Measurements from ENCODE around the gene HOXC6.

Gene HOXC6

DNA sequence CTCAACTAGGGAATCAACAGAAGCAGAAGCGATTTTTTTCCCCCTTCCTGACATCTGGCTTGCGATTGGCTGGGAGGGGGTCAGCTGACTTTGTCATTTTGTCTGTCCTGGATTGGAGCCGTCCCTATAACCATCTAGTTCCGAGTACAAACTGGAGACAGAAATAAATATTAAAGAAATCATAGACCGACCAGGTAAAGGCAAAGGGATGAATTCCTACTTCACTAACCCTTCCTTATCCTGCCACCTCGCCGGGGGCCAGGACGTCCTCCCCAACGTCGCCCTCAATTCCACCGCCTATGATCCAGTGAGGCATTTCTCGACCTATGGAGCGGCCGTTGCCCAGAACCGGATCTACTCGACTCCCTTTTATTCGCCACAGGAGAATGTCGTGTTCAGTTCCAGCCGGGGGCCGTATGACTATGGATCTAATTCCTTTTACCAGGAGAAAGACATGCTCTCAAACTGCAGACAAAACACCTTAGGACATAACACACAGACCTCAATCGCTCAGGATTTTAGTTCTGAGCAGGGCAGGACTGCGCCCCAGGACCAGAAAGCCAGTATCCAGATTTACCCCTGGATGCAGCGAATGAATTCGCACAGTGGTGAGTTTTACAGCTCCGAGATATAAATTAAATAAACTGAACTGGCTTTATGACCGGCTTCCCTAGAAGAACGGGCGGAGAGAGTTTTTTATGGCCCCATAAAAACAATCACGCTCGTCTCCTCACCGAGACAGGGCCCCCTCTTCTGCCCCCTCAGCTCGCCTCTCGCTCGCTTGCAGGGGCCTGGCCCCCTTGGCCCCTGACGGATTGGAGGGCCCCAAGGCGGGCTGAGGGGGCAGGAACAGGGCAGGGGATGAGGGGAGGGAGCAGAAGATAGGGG, at the start of gene HOXC6:
TSS of gene HOXC6 (plus strand) at position 127 of the 888 bp plus-strand sequence. CDS start at position 209, 82 bp downstream.
- no peak for DNase-seq

DNA sequence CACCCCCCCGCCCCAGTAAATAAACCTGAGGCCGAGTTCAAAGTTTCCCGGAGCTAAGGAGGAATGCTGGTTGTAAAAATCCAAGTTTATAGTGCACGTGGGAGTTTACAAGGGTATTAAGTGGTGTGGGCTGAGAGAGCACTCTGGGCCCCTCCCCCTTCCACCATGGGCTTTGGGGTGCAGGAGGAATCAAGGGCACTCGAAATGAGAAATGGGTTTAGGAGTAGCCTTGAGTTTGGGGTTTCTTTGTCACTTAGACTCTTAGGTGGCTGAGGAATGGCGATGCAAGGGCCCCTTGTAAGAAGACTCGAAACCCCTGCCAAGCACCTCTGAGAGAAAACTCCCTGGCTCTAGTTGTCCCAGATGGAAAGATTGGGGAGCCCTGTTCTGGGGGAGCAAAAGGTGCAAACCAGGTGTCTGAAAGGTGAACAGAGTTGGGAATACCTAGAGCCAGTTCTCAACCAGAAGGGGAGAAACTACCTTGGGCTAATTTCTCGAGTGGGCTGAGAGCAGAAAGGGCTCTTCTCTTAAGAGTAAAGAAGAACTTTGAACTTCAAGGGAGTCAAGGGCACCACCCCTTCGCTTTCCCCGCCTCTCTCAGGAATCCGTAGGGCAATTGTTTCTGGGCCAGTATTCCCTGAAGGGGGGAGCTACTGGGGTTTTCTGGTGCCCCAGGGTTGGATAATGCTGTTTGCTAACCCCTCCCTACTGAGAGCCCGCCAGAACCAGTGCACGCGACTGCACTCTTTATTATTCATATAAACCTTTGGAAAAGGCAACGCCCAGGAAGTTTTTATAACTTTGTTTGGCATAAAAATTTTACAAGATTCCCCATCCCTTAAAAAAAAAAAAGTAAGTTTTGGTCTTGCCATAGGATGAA, 49.5 kb upstream of the HOXC6 start:
- DNase-seq: no peak

- DNase-seq: no peak
Observed at GRCh38 chr12:53980104-53980801, 48.0 kb upstream of the HOXC6 start.

DNA sequence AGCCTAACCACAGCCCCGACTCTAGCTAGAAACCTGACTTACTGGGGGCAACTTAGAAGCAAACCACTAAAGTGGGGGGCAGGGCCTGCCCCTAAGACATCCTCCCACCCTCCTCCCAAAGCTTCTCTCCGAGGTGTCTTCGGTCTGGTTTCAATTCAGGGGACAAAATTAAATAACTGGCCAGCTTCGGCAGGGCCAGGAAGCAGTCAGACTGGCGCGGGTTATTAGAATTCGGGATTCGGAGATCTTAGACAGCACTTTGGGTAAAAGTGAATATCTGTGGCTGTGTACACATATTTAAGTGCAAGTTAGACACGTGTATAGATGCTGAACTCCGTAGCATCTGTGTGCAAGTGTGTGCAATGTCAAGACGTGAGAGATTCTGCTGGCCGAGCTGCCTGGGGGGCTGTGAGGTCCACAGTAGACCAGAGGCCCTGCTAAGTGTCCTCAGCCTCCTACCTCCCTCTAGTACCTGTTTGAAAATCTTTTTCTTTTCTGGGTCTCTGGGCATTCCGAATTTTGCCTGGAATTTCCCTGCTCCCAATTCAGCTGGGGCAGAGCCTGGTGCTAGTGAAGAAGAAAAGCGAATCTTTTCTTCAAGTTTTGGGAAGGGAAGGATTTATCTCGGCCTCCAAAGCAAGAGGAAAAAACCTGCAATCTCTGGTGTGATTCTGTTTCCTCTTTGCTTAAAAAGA, 47.3 kb upstream of the HOXC6 start:
- DNase-seq: no peak

DNA sequence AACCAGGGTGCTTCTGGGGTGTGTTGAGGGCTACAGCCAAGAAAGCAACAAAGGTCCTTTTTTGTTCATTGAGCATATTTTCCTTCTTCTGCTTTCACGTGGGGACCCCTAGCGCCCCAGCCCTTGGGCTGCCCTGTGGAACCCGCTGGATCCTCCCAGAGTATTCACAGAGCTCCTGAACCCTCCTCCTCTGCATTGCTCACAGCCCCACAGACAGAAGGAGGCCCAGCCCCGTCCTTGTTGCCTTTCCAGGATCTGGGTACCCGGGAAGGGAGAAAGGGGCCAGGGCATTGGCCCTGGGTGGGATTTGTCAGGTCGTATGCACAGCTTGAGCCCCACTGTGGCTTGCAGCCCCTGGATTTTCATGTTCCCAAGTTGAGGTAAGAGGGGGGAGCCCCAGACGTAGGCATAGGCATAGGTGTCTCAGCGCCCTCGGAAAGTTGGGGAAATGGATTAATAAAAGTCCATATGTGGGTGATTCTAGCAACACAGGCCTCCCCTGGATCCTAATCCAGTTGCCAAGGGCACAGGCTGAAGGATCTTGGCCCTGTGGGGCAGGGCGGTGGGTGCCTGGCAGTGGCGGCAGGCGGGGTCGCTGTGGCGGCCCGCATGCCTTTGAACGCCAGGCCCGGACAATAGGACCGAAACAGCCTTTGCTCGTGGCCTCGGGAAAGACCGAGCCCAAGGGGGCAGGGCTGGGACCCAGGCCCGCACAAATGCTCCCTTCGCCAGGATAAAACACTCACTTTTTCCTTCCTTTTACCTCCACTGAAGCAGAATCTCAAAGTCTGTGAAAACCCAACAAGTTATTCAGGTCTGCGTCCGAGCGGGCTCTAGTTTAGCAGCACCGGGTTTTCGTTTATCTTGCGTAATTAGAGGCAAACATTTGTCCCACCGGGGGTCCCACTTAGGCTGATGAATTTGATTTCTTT, 46.3 kb upstream of the HOXC6 start:
- DNase-seq: no peak

DNA sequence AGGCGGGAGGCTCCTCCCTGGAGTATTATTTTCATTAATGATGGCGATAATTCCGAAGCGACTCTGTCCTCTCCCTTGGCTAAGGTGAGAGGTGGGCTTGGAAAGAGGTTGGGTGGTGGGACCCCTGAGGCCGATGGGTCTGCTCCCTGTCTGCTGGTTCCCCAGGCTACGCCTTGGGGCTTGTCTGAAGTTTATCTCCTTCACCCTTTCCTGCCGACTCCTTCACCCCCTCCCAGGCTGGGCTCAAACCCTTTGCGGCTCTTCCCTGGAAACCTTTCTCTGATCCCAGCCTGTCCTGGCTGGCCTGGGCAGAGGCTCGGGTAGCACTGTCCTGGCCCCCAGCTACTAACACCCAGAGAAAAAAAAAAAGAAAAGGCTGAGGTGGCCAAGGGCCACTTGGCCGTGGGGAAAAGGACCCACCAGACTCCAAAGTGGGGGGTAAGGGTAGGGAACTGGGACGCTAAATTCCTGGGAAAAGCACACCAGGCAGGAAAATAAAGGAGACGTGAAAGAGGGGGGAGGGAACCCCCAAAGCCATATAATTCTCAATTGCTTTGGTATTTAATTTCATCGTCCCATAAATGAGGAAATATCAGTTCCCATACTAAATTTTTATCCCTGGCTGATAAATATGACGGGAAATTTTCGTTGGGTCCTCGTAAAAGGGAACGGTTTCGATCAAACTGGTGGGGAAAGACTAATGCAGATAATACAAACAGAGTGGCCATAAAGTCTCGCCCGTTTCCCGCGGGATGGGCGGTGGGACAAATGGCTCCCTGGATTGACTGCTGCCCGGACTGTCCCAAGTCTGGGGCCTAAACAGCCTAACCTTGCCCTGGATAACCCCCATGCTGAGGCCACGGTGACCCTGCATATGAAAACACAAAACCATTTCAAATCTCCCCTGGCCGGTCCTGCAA, 45.3 kb upstream of the HOXC6 start:
- DNase-seq: no peak

DNA sequence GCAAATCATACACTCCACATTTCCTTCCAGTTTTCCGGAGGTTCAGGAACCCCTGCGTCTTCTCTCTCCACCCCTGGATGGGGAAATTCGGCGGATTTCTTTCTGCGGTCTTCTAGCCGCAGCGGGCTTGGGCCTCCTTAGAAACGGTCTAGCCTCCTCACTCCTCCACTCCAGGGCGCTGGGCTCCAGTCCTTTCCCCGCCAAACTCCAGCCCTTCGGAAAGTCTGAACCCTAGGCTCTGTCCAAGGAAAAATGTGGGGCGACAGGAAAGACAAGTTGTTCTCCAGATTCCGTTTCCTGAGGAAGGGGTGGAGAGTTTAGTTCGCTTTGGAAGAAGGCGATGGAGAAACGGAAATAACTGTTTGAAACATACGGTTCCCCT, 44.7 kb upstream of the HOXC6 start:
- no peak for DNase-seq

GRCh38 chr12:53983950-53984572, 44.2 kb upstream of the HOXC6 start:
- DNase-seq: no peak

DNA sequence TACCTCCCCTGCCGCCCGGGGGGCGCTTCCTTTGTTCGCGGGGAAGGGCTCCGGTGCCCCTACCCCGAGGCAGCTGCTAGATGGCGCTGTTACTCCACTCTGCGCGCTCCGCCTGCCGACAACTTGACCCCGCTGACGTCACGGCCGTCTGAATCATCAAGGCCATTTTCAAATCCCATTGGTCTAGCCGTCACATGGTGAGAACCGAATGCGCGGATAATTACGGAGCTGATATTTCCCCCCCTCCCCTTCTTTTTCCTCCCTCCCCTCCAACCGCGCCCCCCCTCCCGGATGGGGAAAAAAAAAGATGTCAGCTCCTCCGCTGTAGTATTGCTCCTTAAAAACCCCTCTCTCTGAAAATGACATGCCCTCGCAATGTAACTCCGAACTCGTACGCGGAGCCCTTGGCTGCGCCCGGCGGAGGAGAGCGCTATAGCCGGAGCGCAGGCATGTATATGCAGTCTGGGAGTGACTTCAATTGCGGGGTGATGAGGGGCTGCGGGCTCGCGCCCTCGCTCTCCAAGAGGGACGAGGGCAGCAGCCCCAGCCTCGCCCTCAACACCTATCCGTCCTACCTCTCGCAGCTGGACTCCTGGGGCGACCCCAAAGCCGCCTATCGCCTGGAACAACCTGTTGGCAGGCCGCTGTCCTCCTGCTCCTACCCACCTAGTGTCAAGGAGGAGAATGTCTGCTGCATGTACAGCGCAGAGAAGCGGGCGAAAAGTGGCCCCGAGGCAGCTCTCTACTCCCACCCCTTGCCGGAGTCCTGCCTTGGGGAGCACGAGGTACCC, 43.1 kb upstream of the HOXC6 start, which contains the start of gene HOXC10:
TSS of gene HOXC10 (plus strand) at position 246 of the 791 bp plus-strand sequence. CDS start at position 360, 114 bp downstream.
- peak; percentile 82 for DNase-seq

GRCh38 chr12:53985692-53985993, 42.6 kb upstream of the HOXC6 start:
- DNase-seq: no peak

DNA sequence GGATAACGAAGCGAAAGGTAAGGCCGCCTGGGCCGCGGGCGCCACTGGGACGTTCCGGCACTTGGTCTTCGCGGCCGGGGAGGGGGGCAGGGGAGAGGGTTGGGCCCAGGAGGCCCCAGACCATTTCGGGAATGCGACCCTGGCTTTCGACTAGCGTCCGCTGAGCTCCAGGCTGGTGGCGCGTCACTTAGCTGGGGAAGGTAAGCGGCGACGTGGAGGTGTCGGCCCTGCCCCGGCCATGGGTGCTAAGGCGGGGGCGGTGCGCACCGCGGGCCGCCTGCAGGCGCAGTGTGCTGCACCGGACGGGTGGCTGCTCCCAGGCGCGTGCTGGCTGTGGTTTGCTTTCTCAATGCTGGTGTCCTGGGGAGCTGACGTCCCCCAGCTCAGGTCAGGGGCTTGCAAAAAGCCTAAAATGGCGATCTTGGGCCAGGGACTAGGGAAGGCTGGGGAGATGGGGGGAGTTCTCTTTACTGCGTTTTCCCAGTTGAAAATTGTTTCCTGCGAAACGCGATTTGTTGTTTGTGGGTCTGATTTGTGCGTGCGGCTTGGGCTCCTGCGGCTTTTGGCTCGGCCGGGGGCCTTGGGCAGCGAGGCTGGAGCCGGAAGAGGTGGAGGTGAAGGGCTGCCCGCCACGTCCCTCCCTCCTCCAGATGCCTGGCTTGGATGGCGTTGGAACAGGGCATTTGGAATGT, 42.1 kb upstream of the HOXC6 start:
- DNase-seq: no peak

- no peak for DNase-seq
Observed at GRCh38 chr12:53986686-53987483, 41.4 kb upstream of the HOXC6 start.

GRCh38 chr12:53987787-53988230, 40.4 kb upstream of the HOXC6 start:
- DNase-seq: no peak

DNA sequence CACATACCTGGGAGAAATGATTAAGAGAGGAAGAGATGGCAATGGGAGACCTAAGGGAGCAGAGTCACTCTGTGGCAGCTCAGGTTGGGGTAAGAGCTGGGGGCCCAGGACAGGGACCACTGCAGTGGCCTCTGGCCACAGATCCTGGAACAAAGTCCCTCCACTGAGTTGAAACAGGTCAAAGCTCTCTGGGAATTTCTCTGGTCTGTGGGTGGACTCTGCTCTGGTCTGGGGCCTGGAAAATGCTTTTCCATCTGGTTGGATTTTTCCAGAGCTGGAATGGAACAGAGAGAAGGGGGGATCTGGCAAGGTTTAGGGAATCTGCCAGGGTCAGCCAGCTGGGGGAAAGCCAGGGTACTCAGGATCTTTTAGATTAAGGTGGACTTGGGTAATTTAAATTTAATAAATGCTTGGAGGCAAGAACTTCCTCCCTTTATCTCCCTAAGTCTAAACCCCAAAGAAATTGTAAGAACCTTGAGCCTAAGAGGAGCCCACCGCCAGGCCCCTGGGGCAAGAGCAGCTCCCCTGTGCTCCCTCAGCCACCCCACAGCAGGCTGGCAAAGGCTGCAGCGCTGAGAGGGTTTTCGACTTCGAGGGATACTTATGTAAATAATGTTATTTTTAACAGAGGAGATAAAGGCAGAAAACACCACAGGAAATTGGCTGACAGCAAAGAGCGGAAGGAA, 39.6 kb upstream of the HOXC6 start:
- DNase-seq: no peak

- no peak for DNase-seq
Observed at GRCh38 chr12:53989227-53990113, 38.8 kb upstream of the HOXC6 start.
